GM12878 (cell line): ENCODE results near the gene CYP2J2. TPM values are rescaled to one million over a fixed set of nuclear protein-coding genes. Genes with fewer than 3 reads are reported as not detected.
A peak's percentile ranks its signal among the peaks of the same experiment; 100 is the strongest.

ENCODE experiments used
- ATAC-seq: fragments of 200-7000 bp; cut with Tn5 transposase; 3 replicates; pipeline ENCODE4 v1.9.1; 2020; ENCODE audit warnings: mild to moderate bottlenecking, moderate library complexity
- BruUV-seq: library from RNA; stranded (reverse); fragments of 400-500 nt; replicated peaks from 2 replicates; lab custom pipeline; 2021; lab: Mats Ljungman, UMichigan
- CTCF ChIA-PET: fragments of 300-600 bp; sonication (Branson Sonifier 250); formaldehyde crosslinking; extraction: SDS; loops from one replicate; lab custom pipeline; 2021; ENCODE audit warnings: inconsistent platforms; lab: Yijun Ruan, JAX
- POLR2A ChIA-PET: fragments of 350-600 bp; formaldehyde crosslinking; extraction: SDS; loops from one replicate; lab custom pipeline; 2021; ENCODE audit warnings: inconsistent platforms; lab: Charles Lee
- RAD21 ChIA-PET: fragments of 300-600 bp; sonication (Branson Sonifier 250); formaldehyde crosslinking; loops from one replicate; lab custom pipeline; 2023; ENCODE audit warnings: antibody characterized with exemption; ENCODE audit not compliant: unreplicated experiment; lab: Charles Lee
- SMC1A ChIA-PET: fragments of 300-600 bp; sonication (Branson Sonifier 250); formaldehyde crosslinking; loops from one replicate; lab custom pipeline; 2023; ENCODE audit not compliant: unreplicated experiment, uncharacterized antibody; lab: Charles Lee
- DNase-seq: peaks from one replicate; pipeline ENCODE4 v3.0.0-alpha.2; 2011; ENCODE audit warnings: low read depth, low spot score
- FAIRE-seq: peaks from 3 replicates; lab custom pipeline; 2011; peaks lifted over from hg19 to GRCh38; lab: Jason Lieb, UNC
- H2AFZ ChIP-seq: 2 replicates; pipeline ENCODE4 v1.6.0; 2011; ENCODE audit warnings: low read depth, low read length, control low read depth; ENCODE audit not compliant: control insufficient read depth
- H3K27ac ChIP-seq: 2 replicates; pipeline ENCODE4 v1.5.1; 2011; ENCODE audit warnings: control low read depth; ENCODE audit not compliant: control insufficient read depth, insufficient read depth
- H3K27me3 ChIP-seq, 2 experiments: replicated peaks in 1 of 2; 2 replicates each; pipeline versions ENCODE4 v1.6.0 to v1.6.1; 2011; ENCODE audit warnings: low read length in 1 of 2; ENCODE audit not compliant: control insufficient read depth in 2 of 2, insufficient read depth in 2 of 2
- H3K36me3 ChIP-seq, 2 experiments: 2 replicates each; pipeline ENCODE4 v1.5.1; 2011; ENCODE audit warnings: low read length in 1 of 2; ENCODE audit not compliant: control insufficient read depth in 2 of 2, insufficient read depth in 2 of 2
- H3K4me1 ChIP-seq: 2 replicates; pipeline ENCODE4 v1.6.1; 2011; ENCODE audit warnings: mild to moderate bottlenecking, low read length, moderate library complexity, mixed read lengths; ENCODE audit not compliant: control insufficient read depth, insufficient read depth
- H3K4me2 ChIP-seq: 2 replicates; pipeline ENCODE4 v1.6.0; 2011; ENCODE audit warnings: control low read depth; ENCODE audit not compliant: control insufficient read depth, insufficient read depth
- H3K4me3 ChIP-seq: fragments of 200-600 bp; sonication (generic); 2 replicates; pipeline ENCODE4 v1.5.1; 2016
- H3K79me2 ChIP-seq: 2 replicates; pipeline ENCODE4 v1.6.0; 2011; ENCODE audit warnings: low read length; ENCODE audit not compliant: control insufficient read depth, insufficient read depth
- H3K9ac ChIP-seq: 2 replicates; pipeline ENCODE4 v1.8.0; 2011; ENCODE audit warnings: low read length, control low read depth, mixed read lengths; ENCODE audit not compliant: control insufficient read depth, insufficient read depth
- H3K9me3 ChIP-seq: replicated peaks from 3 replicates; pipeline ENCODE4 v1.5.1; 2011; ENCODE audit warnings: mild to moderate bottlenecking, low read length; ENCODE audit not compliant: control insufficient read depth, insufficient read depth
- H4K20me1 ChIP-seq: 2 replicates; pipeline ENCODE4 v1.6.0; 2011; ENCODE audit not compliant: control insufficient read depth, insufficient read depth
- MLLT1 ChIP-seq: fragments of 450-650 bp; IDR thresholded peaks from 2 replicates; pipeline ENCODE4 v1.6.1; 2016; ENCODE audit warnings: mild to moderate bottlenecking
- MTA2 ChIP-seq: fragments of 450-650 bp; IDR thresholded peaks from 2 replicates; pipeline ENCODE4 v1.6.1; 2016; ENCODE audit warnings: low read depth, mild to moderate bottlenecking, moderate library complexity
- NRF1 ChIP-seq: conservative IDR thresholded peaks from 2 replicates; pipeline ENCODE4 v1.6.1; 2011; ENCODE audit warnings: mild to moderate bottlenecking, low read depth, low read length, improper control_type of control experiment
- RAD21 ChIP-seq: IDR thresholded peaks from 2 replicates; pipeline ENCODE4 v1.6.1; 2011; ENCODE audit warnings: mild to moderate bottlenecking, low read depth, low read length, moderate library complexity; ENCODE audit not compliant: insufficient read depth
- SMC3 ChIP-seq: IDR thresholded peaks from 2 replicates; pipeline ENCODE4 v1.6.1; 2011; ENCODE audit warnings: low read length, improper control_type of control experiment, borderline replicate concordance
- TBL1XR1 ChIP-seq: IDR thresholded peaks from 2 replicates; pipeline ENCODE4 v1.6.1; 2012; ENCODE audit warnings: low read depth, low read length, improper control_type of control experiment
- ZNF24 ChIP-seq: fragments of 450-650 bp; IDR thresholded peaks from 2 replicates; pipeline ENCODE4 v1.6.1; 2017; ENCODE audit warnings: antibody characterized with exemption, mild to moderate bottlenecking
- whole genome bisulfite sequencing: methylation state at CpG from one replicate; pipeline ENCODE4 v1.1.6; 2016; ENCODE audit warnings: low lambda C conversion rate; ENCODE audit not compliant: insufficient replicate concordance, insufficient coverage; ENCODE audit errors: missing lambda C conversion rate; 5-methylcytosine and 5-hydroxymethylcytosine counted together
- in situ Hi-C: fragments of 300-500 bp; cut with MboI; formaldehyde crosslinking; loops from 9 replicates; pipeline ENCODE4 v1.14.3; 2018; ENCODE audit warnings: mixed read lengths
- intact Hi-C: fragments of 100-400 bp; cut with micrococcal nuclease; formaldehyde crosslinking; loops from one replicate; pipeline ENCODE4 v1.14.2; 2022; ENCODE audit not compliant: unreplicated experiment
- polyA plus RNA-seq, 11 experiments: library from polyadenylated mRNA; depleted of rRNA in 4 of 11; unstranded in 6 of 11; stranded (reverse) in 5 of 11; fragments of >200 nt; fragmentation: Nextera tagmentation in 4 of 11; fragmentation: Illumina TruSeq in 1 of 11; extraction: Ambion mirVana in 4 of 11; extraction: Trizol in 1 of 11; gene quantifications; 1 replicate in 1 of 11; 2 replicates in 10 of 11; pipeline versions ENCODE4 v1.2.1 to v1.2.3, GENCODE V29; 2011 to 2016; ENCODE audit warnings: inconsistent platforms in 2 of 11, missing spikeins in 2 of 11, low read depth in 1 of 11
- total RNA-seq, 4 experiments: library from RNA; depleted of rRNA in 3 of 4; stranded (reverse); fragments of >200 nt in 3 of 4; fragmentation: Illumina TruSeq in 1 of 4; extraction: Trizol in 1 of 4; gene quantifications; 2 replicates each; pipeline versions ENCODE4 v1.2.1 to v1.2.3, GENCODE V29; 2013 to 2021
- TF ChIP-seq, protein P1 (sequence below): IDR thresholded peaks from 2 replicates; pipeline ENCODE4 v1.6.1; 2012; ENCODE audit warnings: low read depth, low read length, improper control_type of control experiment
- TF ChIP-seq, protein P2 (sequence below), 3 experiments: IDR thresholded peaks in 2 of 3; conservative IDR thresholded peaks in 1 of 3; 2 replicates each; pipeline ENCODE4 v1.5.1; 2011; ENCODE audit warnings: low read depth in 3 of 3, low read length in 3 of 3, mild to moderate bottlenecking in 3 of 3, control low read depth in 2 of 3, moderate library complexity in 2 of 3, inconsistent platforms in 1 of 3, mixed read lengths in 1 of 3; ENCODE audit not compliant: control insufficient read depth in 2 of 3, insufficient read depth in 1 of 3; ENCODE audit errors: extremely low read depth in 1 of 3
- TF ChIP-seq, protein P3 (sequence below): fragments of 450-650 bp; IDR thresholded peaks from 2 replicates; pipeline ENCODE4 v1.6.1; 2017; ENCODE audit warnings: mild to moderate bottlenecking, low read depth, inconsistent platforms; ENCODE audit not compliant: poor library complexity, severe bottlenecking

The CYP2J2 gene
- total and polyA plus RNA-seq, 10 of the 15 experiments (the other 5 are each of a cell fraction or from before 2014, with no cell fraction given) = 0.06 to 0.34 (median 0.10) TPM; not detected in 3

DNA sequence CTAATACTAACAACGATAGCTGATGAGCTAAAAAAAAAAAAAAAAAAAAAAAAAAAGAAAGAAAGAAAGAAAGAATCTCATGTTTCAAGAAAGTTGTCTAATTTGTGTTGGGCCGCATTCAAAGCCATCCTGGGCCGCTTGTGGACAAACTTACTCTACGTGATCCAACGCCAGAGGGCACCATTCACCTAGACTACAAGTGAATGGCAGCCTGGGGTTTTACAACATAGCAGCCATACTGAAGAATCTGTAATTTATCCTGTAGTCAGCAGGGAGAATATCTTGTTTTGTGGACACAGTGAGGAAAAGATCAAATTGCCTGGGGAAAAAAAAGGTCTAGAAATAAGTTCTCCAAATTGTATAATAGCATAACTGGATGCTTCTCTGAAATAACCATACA, 47.0 kb downstream of the CYP2J2 start:
- no peak overlapping the region for H3K4me2 ChIP-seq
- intact Hi-C loops (loop anchor here (1.0 kb wide), 1 partner anchor 68 kb away; no protein-coding TSS in a partner anchor), in situ Hi-C loops (no loop called here)
- CTCF ChIA-PET = interaction anchor here (1.1 to 4.6 kb wide), 11 partner anchors 11 to 94 kb away, joined by 3 to 94 read pairs (median 4); no protein-coding TSS in a partner anchor
- H2AFZ ChIP-seq = no peak overlapping the region
- H3K9ac ChIP-seq = no peak overlapping the region
- no peak overlapping the region for H3K4me3 ChIP-seq
- H4K20me1 ChIP-seq = no peaks in the 10 kb centered on the region
- no peak for FAIRE-seq
- no peaks in the 10 kb centered on the region for H3K79me2 ChIP-seq
- no peaks in the 10 kb centered on the region for H3K36me3 ChIP-seq
- TF ChIP-seq, protein P1, sequence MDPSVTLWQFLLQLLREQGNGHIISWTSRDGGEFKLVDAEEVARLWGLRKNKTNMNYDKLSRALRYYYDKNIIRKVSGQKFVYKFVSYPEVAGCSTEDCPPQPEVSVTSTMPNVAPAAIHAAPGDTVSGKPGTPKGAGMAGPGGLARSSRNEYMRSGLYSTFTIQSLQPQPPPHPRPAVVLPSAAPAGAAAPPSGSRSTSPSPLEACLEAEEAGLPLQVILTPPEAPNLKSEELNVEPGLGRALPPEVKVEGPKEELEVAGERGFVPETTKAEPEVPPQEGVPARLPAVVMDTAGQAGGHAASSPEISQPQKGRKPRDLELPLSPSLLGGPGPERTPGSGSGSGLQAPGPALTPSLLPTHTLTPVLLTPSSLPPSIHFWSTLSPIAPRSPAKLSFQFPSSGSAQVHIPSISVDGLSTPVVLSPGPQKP = no peak
- TF ChIP-seq MLLT1 (no peak), TBL1XR1 (no peak), RAD21 (peak; percentile 39), SMC3 (peak; percentile 30; the same call in 1 of the 2 replicates), MTA2 (no peak), ZNF24 (no peak), NRF1 (no peak)
- TF ChIP-seq, protein P2, sequence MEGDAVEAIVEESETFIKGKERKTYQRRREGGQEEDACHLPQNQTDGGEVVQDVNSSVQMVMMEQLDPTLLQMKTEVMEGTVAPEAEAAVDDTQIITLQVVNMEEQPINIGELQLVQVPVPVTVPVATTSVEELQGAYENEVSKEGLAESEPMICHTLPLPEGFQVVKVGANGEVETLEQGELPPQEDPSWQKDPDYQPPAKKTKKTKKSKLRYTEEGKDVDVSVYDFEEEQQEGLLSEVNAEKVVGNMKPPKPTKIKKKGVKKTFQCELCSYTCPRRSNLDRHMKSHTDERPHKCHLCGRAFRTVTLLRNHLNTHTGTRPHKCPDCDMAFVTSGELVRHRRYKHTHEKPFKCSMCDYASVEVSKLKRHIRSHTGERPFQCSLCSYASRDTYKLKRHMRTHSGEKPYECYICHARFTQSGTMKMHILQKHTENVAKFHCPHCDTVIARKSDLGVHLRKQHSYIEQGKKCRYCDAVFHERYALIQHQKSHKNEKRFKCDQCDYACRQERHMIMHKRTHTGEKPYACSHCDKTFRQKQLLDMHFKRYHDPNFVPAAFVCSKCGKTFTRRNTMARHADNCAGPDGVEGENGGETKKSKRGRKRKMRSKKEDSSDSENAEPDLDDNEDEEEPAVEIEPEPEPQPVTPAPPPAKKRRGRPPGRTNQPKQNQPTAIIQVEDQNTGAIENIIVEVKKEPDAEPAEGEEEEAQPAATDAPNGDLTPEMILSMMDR (IDR thresholded peaks at IDR 0.05 in 2 of 3, conservative IDR thresholded peaks at IDR 0.05 in 1 of 3; ENCODE audit: control insufficient read depth in 2 of 3, extremely low read depth in 1 of 3, insufficient read depth in 1 of 3, low read depth in 3 of 3, low read length in 3 of 3) = peak; percentile 37 to 54 (median 46); a peak in 5 of 6 replicates
- TF ChIP-seq, protein P3, sequence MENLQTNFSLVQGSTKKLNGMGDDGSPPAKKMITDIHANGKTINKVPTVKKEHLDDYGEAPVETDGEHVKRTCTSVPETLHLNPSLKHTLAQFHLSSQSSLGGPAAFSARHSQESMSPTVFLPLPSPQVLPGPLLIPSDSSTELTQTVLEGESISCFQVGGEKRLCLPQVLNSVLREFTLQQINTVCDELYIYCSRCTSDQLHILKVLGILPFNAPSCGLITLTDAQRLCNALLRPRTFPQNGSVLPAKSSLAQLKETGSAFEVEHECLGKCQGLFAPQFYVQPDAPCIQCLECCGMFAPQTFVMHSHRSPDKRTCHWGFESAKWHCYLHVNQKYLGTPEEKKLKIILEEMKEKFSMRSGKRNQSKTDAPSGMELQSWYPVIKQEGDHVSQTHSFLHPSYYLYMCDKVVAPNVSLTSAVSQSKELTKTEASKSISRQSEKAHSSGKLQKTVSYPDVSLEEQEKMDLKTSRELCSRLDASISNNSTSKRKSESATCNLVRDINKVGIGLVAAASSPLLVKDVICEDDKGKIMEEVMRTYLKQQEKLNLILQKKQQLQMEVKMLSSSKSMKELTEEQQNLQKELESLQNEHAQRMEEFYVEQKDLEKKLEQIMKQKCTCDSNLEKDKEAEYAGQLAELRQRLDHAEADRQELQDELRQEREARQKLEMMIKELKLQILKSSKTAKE = no peak
- TF ChIP-seq, all 136 proteins: peak for 3
- RAD21 ChIA-PET = interaction anchor here (0.6 to 6.3 kb wide), 5 partner anchors 64 to 1235 kb away, joined by 3 to 54 read pairs (median 4); no protein-coding TSS in a partner anchor
- no peak overlapping the region for H3K27ac ChIP-seq
- BruUV-seq = no TSS peak
- 37% methylated on average over 5 of the region's 5 CpGs for WGBS
- peak; percentile 89 for ATAC-seq
- no peaks in the 10 kb centered on the region; the same call in 1 of the 3 replicates for H3K9me3 ChIP-seq
- DNase-seq = no peak
- SMC1A ChIA-PET = interaction anchor here (1.0 to 4.8 kb wide), 2 partner anchors 66 to 72 kb away, joined by 3 to 62 read pairs; no protein-coding TSS in a partner anchor
- POLR2A ChIA-PET = interaction anchor here (1.9 kb wide), 1 partner anchor 68 kb away, joined by 4 read pairs; no protein-coding TSS in a partner anchor
- no peaks in the 10 kb centered on the region for H3K4me1 ChIP-seq
- no peaks in the 10 kb centered on the region for H3K27me3 ChIP-seq
